NCI-H524 treated with DMSO at 0.1 percent for 48 hours (cell line): ENCODE measurements around the gene CTIF.

Experiments used
- DNase-seq: peaks from one replicate; lab custom pipeline; 2025; lab: John Stamatoyannopoulos, UW

The CTIF gene

DNA sequence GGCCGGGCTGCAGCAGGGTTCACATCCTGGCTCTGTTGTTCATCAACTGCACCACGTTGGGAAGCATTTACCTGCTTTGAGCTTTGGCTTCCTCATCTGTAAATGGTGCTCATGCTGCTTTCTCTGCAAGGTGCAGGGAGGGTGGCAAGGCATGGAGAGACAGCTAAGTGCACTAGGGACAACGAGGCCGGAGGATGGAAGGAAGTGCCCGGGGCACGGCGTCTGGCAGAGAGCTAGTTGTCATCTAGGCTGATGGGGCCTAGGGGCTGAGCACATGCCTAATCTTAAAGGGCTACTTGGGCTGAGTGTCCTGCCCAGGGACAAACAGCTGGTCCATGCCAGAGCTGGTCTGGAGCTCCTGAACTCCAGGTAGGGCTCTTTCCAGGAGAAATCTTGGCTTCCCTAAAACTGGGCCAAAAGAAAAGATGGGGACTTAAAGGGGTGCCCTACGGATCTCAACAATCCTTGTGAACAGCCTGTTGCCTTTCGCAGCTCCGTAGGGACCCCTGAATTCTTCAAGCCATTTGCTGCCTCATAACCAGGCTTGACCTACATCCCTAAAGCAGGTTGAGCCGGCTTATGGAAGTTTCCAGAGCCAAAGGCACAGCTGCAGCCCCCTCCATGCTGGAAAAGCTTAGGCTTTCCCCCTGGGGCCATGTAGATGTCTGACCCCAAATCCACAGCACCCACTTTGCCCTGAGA is 281.1 kb downstream of the CTIF start:
- DNase-seq, result no peak

DNA sequence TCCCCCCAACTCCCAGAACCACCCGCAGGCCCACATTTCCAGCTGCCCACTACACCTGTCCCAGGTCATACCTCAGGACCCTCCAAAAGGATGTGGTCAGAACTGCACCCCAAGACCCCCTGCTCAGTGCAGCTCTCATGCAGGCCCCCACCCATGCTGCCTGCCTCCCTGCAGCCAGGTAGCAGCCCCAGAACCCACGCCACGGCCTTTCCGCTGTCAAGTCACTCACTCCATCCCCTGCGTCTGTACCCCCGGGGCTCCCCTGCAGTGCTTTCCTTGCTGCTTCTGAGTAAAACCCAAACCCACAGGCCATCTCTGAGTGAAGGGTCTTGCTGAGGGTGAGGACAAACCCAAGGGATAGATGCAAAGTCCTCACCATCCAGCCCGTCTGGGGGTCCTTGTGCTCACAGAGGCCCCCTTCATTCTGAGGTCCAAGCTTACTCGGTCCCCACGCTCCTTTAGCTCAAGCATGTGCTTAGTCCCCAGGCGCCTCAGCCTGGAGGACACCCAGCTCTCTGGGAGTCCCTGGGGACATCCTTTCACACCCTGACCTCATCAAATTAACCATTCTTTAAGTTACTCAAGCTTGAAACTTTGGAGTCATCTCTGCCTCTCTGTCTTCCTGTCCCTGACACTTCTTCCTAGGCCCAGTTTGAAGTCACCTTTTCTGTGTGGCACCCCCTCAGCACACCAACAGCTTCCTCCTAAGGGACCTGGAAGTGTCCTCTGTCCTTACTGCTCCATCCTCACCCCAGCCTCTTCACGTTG is 281.8 kb downstream of the CTIF start:
- DNase-seq, result no peak

DNA sequence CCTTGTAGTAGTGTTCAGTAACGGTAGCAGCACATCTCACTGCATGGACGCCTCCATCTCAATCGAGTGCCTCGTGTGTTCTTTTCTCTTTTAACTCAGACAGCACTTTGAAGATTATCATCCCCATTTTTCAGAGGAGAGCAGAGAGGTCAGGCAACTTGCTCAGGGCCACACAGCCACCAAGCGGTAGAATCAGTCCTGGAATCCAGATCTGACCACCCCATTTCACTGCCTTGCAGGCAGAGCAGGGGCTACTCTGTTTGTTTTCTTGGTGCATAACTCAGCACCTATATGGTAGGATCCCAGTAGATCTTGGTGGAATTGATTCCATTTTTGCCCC is 282.4 kb downstream of the CTIF start:
- no peak for DNase-seq

DNA sequence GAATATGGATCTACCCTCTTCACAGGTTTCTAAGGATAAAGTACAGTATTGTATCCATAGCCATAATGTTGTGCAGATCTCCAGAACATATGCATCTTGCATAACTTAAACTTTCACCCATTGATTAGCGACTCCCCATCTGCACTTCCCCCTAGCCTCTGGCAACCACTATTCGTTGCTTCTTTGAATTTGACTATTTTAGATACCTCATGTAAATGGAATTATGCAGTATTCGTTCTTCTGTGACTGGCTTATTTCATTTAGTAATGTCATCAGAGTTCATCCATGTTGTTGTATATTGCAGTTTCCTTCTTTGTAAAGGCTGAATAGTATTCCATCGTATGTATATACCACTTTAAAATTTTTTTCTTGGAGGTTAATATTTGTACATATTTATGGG is 283.0 kb downstream of the CTIF start:
- DNase-seq, result no peak

DNA sequence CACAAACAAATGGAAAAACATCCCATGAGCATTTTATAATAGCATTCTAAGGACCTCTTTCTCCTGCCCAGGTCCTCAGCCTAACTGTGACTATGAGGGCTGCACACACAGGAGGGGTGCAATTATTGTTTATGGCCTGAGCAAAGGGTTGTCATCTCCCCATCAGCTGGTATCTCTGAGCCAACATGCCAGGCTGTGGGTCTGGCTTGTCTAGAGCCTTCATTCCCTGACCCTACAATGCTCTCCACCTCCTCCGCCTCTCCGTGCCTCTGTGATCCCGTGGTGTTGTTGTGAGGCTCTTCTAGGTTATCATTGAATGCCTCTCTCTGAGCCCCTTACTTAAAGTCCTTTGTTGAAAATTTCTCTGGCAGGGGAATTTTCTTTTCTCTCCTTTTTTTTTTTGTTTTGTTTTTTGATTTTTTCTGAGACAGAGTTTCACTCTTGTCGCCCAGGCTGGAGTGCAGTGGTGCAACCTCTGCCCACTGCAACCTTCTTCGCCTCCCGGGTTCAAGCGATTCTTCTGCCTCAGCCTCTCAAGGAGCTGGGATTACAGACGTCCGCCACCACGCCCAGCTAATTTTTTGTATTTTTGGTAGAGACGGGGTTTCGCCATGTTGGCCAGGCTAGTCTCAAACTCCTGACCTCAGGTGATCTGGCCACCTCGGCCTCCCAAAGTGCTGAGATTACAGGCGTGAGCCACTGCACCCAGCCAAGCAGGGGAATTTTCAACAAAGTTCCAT is 285.6 kb downstream of the CTIF start:
- no peak for DNase-seq

DNA sequence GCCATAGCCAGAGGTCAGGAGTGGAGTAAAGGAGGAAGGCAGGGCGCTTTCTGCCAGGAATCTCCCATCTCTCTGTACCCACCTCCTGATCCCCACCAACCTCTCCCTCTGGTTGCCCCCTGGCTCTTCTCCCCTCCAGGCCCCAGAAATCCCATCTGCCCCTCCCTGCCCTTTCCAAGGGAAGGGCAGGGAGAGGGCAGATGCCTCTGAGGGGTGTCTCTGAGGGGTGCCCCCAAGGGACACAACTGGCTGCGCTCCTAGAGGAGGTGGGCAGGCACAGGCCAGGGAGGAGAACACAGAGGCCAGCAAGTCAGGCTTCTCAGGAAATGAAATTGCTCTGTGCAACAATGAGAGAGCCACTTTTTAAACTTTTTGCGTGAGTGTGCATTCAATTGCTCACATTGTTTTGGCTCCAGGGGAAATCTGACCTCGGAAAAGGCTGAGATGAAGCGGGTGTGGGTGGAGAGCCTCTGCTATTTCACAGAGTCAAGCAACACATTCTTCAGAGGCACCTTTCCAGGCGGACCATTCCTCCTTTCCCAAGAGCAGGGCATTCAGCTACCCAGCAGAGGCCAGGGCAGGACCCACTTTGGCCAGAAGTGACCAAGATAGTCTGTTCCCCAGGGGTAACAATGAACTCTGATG is 286.4 kb downstream of the CTIF start:
- no peak for DNase-seq

DNA sequence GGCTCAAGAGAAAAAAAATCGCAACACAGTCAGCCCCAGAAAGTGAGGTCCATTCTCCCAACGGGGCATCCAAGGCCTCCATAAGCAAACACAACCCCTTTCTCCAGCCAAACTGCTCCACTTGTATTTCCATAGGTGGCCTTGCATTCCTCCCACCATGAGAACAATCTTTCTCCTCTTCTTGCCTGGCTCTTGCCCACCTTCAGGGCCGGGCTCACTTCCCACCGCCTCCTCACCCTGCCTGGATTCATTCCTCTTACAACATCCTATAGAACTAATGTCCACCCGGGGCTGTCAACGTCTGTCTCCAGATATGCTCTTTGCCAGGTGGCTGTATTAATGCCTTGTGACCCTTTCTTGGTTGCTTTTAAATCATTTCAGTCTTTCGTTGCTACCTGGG is 287.4 kb downstream of the CTIF start:
- no peak for DNase-seq

DNA sequence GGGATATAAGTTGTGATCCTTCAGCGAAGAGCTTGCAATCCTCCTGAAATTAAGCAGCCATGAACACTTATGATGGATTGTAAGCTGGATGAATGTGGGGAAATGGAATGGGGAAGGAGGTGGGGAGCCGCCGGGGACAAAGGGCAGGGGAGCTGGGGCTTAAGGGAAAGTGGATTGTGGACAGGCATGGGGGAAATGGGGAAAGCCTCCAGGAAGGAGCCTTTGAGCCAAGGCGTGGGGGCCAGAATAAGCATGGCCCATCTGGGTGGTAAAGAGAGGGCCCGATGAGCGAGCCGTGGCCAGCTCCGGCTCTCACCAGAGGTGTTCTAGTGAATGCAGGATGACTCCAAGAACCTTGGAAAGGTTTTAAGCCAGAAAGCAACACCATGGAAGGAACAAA is 288.0 kb downstream of the CTIF start:
- no peak for DNase-seq

DNA sequence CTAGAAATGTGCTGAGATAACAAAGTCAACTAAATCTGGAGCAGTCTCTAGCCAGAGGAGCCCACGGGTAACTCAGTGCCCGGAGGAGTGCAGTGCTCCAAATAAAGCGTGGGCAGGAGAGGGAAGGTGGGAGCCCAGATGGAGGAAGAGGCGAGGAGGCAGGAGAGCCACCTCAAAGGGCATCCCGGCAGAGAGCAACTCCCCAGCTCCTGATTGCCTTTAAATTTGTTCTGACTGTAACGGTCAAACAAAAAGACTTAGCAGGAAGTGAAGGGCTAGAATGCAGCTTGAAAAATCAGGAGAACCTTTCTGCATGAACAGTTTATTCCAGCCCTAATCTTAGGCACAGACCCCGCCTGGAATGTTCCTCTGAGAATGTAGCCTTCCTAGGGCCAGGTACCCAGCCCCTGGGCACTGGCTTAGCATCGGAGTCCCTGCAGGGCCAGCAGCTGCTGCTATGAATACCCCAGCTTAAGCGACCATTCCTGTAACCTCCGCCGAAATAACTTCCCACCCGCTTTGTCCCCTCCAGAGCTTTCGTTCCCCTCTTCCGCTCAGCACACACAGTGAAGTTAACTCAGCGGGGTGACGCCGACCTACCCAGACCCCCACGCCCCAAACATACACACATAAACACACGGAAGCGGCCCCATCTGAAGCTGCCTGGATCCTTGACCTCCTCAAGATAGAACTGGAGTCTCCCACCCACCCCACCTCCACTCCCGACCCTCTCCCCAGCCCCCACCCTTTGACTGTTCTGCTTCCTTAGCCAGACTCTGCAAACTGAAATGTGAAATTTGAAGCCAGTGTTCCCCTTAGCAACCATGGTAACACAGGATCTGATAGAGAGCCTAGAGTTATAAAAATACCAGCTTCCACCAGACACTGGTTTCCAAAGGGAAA is 288.7 kb downstream of the CTIF start:
- no peak for DNase-seq

DNA sequence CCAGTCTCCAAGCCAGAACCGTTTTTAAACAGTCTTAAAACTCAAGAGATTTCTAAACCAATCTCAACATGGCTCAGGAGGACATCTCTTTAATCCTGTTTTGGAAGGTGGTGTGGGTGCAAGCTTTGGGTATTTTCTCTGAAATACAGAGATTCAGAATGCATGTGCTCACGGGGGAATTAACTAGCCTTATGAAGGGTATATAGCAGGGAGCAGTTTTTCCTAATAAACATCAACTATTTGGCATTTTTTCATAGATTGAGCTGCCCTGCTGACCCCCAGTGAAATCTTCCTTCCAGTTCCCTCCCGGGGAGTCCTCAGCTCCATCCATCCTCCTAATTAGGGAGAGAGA is 289.3 kb downstream of the CTIF start:
- no peak for DNase-seq

DNA sequence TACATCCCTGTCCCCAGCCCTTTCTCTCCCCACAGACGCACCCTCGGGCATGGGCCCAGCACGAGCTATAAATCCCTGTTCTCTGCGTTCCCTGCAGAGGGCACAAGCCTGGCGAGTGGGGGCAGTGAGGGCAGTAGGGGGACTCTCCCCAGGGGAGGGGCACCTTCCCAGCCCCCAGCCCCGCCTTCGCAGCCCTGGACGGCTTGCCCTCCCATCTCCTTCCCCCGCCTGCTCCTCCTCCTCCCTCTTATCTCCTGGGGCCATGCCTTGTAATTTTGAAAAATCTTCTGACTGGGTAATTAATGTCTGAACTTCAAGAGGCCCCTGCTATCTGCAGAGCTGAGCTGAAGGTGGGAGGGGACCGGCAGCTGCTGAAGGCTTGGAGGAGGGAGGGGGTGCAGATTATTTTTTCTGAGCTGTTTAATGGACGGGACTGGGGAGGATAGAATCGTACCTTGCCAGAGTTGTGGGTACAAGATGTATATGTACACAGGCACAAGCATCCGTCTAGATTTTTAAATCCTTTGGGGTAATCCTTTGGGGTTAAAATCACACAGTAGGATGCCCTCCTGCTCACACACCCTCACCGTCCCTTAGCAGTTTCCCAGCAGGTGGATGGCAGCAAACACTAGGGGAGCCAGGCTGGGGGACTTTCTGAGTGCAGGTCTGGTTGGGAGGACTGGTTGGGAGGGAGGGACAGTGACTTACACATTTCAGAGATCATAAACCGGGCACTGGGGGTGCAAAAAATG is 290.0 kb downstream of the CTIF start:
- DNase-seq, result peak; percentile 17

DNA sequence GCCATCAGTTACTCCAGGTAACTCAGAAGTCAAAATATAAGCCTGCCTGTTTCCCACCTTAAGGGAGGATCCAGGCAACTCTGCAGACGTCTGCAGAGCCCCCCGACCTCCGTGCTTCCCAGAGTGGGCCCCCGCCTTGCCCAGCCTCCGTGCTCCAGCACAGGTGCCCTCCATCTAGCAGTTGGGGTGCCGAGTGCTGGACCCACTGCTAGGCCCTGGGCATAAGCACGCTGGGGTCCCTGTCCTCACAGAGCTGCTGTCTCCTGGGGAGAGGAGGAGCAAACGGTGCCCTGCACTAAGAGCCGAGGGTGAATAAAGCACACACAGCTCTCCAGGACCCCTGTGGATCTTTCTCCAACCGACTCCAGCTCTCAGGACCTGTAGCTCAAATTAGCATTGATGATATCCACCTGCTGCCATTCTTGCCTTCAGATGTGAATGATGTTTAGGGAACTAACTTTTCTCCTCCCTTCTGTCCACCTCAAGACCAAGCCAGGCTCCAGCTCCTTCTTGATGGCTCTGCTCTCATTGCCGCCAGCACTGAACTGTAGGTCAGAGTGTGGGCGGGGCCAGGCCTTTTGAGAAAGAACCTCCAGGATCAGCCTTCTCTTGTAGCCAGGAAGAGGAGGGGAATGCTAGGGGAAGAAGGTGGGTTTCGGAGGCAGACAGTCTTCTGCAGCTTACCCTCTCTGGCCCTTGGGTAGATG is 290.8 kb downstream of the CTIF start:
- no peak for DNase-seq

DNA sequence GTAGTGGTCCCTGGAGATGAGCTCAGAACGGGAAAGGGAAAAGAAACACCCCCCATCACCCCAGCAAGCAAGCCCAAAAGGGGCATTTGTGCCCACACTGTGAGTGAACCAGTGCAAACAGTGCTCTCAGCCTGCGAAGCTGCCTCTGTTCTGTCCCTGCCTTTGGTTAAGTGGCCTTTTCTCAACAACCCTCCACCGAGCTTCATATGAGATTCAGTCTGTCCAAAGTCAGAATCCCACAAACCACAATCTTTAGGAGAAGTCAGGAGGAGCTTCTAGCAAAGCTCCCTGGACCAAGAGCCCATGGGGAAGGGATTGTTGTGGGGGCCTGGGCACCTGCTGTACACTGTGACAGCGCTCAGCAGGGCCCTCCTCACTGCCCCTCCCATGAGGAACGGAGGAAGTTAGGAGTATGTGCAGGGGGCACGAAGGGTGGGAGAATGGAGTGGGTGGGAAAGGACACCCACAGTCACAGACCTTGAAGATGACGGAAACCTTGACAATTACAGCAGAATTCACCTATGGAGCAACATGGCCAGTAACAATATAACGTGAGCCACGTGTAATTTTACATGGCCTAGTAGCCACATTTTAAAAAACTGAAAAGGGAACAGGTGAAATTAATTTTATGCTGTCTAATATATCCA is 292.4 kb downstream of the CTIF start:
- DNase-seq, result no peak

DNA sequence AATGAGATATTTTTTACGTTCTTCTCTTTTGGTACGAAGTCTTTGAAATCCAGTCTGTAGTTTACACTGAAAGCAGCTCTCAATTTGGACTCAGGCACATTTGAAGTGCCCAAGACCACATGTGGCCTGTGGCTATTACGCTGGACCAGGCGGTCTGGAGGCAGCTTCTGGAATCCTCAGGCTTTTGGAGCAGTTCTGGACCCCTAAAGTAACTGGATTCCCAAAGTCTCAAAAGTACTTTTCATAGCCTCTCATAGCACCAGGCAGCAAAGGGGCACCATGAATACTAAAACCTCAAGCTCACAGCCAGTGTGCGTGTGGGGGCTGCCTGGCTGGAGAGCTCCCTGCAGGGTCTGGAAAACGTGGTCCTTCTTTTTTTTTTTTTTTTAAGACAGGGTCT is 293.0 kb downstream of the CTIF start:
- DNase-seq, result no peak

DNA sequence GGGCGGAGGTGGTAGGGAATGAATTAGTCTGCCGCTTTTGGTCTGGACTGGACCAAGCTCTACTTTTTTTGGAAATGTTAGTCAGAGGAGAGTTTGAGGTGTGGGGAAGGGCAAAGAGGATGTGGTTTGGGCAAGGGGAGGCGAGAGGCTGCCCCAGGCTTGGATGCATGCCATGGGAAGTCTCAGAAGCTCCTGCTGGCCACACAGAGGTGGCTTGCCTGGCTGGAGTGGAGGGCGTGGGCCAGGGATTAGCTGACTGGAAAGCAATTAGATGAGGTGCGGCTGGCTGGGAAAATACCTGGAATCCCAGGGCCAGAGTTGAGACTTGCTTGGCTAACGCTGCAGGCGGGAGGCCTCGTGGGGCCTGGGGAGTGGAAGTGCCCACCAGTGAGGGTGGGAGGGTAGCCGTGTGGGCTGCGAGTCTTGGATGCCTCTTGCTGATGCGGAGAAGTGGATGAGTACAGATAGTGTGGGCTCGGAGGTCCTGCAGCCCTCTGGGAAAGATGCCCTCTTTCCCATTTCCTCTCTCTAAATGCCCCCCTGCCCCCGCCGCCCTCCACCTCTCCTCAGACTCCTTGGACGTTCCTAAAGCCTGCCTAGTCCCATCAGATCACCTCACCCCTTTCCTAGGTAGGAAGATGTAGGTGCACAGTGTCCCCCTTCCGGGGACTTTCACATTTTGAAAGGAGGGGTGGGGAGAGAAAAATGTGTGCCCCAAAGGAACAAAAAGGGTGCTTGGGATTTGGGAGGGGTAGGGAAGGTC is 294.3 kb downstream of the CTIF start:
- no peak for DNase-seq

DNA sequence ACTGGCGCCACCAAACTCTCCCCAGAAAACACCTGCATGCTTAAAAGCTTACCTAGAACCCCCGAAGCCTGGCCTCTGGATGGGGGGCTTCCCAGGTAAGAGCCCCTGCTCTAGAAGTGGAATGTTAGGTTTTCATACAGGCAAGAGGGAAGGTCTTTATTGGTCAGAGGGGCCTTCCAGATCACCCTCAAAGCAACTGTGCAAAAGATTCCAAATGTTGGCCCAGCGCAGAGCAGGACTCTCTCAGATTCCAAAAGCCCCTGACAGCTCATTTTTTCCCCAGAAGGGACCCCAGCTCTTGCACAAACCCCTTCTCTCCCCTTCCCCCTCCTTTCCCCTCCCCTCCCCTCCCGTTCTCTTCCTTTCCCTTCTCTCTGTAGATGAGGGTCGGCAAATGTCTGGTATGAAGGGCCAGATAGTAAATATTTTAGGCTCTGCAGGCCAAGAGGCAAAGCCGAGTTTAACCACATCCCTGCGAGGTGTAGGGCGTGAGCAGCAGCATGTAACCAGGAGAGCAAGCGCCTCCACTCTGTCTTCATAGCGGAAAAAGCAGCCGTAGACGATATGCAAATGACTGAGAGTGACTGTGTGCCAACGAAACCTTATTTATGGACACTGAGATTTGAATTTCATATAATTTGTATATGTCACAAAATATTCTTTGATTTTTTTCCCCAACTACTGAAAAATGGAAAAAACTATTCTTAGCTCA is 295.0 kb downstream of the CTIF start:
- DNase-seq, result no peak

DNA sequence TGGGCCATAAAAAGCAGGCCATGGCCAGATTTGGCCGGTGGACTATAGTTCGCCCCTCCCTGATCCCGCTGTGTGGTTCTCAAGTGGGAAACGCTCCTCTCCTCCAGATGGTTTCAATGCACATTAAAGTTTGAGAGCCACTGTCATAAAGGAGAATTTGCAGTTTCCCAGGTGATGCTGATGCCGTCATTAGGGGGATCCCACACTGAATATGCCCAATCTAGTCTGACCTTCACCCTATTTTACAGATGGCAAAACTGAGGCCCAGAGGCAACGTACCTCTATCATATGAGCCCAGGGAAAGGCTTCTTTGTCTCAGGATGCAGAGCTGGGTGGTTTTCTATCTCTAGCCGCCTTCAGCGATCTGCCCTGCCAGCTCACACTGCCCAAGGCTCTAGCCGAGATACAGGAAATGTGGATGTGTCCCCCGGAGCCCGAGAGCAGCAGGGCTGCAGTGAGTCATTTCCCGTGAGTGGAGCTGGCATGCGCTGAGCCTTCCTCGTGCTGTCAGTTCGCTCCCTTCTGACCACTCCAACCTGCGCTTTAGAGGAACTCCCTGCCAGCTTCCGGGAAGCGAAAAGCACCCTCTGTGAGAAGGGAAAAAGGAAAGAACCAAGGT is 295.7 kb downstream of the CTIF start:
- DNase-seq, result no peak

DNA sequence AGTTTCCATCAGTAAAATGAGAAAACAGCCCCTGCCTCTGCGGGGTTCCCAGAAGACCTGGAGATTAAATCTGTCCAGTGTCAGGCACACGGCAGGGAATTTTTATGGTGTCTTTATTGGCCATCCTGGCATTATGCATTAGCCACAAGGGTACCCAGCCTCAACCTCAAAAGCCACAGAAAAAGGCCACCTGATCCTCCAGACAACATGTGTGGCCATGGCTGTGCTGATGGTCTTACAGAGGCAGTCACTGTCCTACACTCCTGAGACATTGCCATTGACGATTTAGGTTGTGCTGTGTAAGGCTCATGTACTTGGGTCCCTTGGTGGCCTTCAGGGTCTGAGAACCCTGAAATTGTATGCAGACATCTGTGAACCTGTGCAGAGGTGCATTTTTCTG is 296.3 kb downstream of the CTIF start:
- no peak for DNase-seq
